B cell (primary cell): ENCODE measurements around the gene ASIC4. TPM values are rescaled to one million over a fixed set of nuclear protein-coding genes. Genes with fewer than 3 reads are reported as not detected.

Experiments
- ATAC-seq: fragments of 200-7000 bp; cut with Tn5 transposase; one replicate; pipeline ENCODE4 v1.10.0; 2021; ENCODE audit warnings: low read depth, mild to moderate bottlenecking, moderate number of reproducible peaks, moderate library complexity
- CTCF ChIA-PET: fragments of 350-600 bp; sonication (Branson Sonifier 250); formaldehyde crosslinking; loops from one replicate; lab custom pipeline; 2021; ENCODE audit warnings: antibody characterized with exemption, inconsistent platforms; lab: Charles Lee
- POLR2A ChIA-PET: fragments of 350-600 bp; sonication (Branson Sonifier 250); formaldehyde crosslinking; loops from one replicate; lab custom pipeline; 2021; ENCODE audit warnings: antibody characterized with exemption; lab: Charles Lee
- DNase-seq: peaks from one replicate; pipeline ENCODE4 v3.0.0; 2013
- H2AFZ ChIP-seq: 2 replicates; pipeline ENCODE4 v1.6.1; 2012; ENCODE audit warnings: mild to moderate bottlenecking, low read depth, low read length; ENCODE audit not compliant: insufficient read depth, poor library complexity, severe bottlenecking
- H3K27ac ChIP-seq, 2 donors: 1 replicate in 1 of 2; 2 replicates in 1 of 2; pipeline ENCODE4 v1.5.1; 2012 to 2013; ENCODE audit warnings: low read length in 2 of 2, mild to moderate bottlenecking in 2 of 2, moderate library complexity in 1 of 2
- H3K27me3 ChIP-seq, 4 experiments: fragments of 200-600 bp in 1 of 4; sonication (generic) in 1 of 4; replicated peaks in 1 of 4; 1 replicate in 2 of 4; 2 replicates in 2 of 4; pipeline versions ENCODE4 v1.6.1 to v1.7.0; 2013 to 2016; ENCODE audit warnings: low read length in 3 of 4, mild to moderate bottlenecking in 2 of 4, mixed read lengths in 1 of 4, moderate library complexity in 1 of 4; ENCODE audit not compliant: insufficient read depth in 4 of 4, control insufficient read depth in 3 of 4; ENCODE audit errors: control extremely low read depth in 1 of 4
- H3K36me3 ChIP-seq, 2 experiments: replicated peaks in 1 of 2; 1 replicate in 1 of 2; 2 replicates in 1 of 2; pipeline versions ENCODE4 v1.6.1 to v1.7.1; 2013; ENCODE audit warnings: low read length in 1 of 2; ENCODE audit not compliant: insufficient read depth in 2 of 2, control insufficient read depth in 1 of 2; ENCODE audit errors: control extremely low read depth in 1 of 2, extremely low read depth in 1 of 2
- H3K4me1 ChIP-seq, 2 donors: fragments of 200-600 bp in 1 of 2; sonication (generic) in 1 of 2; 1 replicate in 1 of 2; 2 replicates in 1 of 2; pipeline versions ENCODE4 v1.5.1 to v1.6.1; 2013 to 2017; ENCODE audit warnings: low read length in 2 of 2; ENCODE audit not compliant: control insufficient read depth in 2 of 2, insufficient read depth in 2 of 2
- H3K4me2 ChIP-seq: replicated peaks from 2 replicates; pipeline ENCODE3; 2012; ENCODE audit warnings: mild to moderate bottlenecking, low read depth, low read length; ENCODE audit not compliant: poor library complexity, severe bottlenecking
- H3K4me3 ChIP-seq, 5 experiments: fragments of 200-600 bp in 1 of 5; sonication (generic) in 1 of 5; 1 replicate in 3 of 5; 2 replicates in 2 of 5; pipeline versions ENCODE4 v1.5.1 to v1.7.0; 2011 to 2016; ENCODE audit warnings: low read length in 4 of 5, mild to moderate bottlenecking in 4 of 5, low read depth in 2 of 5, control low read depth in 1 of 5, moderate library complexity in 1 of 5; ENCODE audit not compliant: insufficient read depth in 1 of 5; ENCODE audit errors: control extremely low read depth in 1 of 5, extremely low read depth in 1 of 5
- H3K79me2 ChIP-seq: fragments of 200-600 bp; sonication (generic); one replicate; pipeline ENCODE4 v1.6.0; 2016; ENCODE audit warnings: low read length; ENCODE audit not compliant: control insufficient read depth, insufficient read depth
- H3K9ac ChIP-seq: fragments of 200-600 bp; sonication (generic); 2 replicates; pipeline ENCODE4 v1.6.1; 2017; ENCODE audit warnings: mild to moderate bottlenecking, low read length, moderate library complexity
- H3K9me3 ChIP-seq, 3 donors: one replicate each; pipeline versions ENCODE4 v1.6.1 to v1.7.1; 2013; ENCODE audit warnings: low read length in 2 of 3; ENCODE audit not compliant: control insufficient read depth in 2 of 3, insufficient read depth in 1 of 3; ENCODE audit errors: control extremely low read depth in 1 of 3
- H4K20me1 ChIP-seq: 2 replicates; pipeline ENCODE4 v1.6.0; 2012; ENCODE audit warnings: mild to moderate bottlenecking, low read length; ENCODE audit not compliant: insufficient read depth, control insufficient read depth, poor library complexity, severe bottlenecking
- H3K27ac Mint-ChIP-seq: one replicate; pipeline ENCODE4 v1.8.0; 2021; ENCODE audit warnings: mixed read lengths
- H3K27me3 Mint-ChIP-seq: one replicate; pipeline ENCODE4 v1.8.0; 2021; ENCODE audit warnings: mixed read lengths
- H3K4me1 Mint-ChIP-seq: one replicate; pipeline ENCODE4 v1.8.0; 2021; ENCODE audit warnings: mixed read lengths
- H3K4me3 Mint-ChIP-seq: one replicate; pipeline ENCODE4 v1.8.0; 2021; ENCODE audit warnings: mixed read lengths
- H3K9me3 Mint-ChIP-seq: one replicate; pipeline ENCODE4 v1.8.0; 2022; ENCODE audit warnings: mixed read lengths; ENCODE audit not compliant: insufficient read depth
- CTCF ChIP-seq: fragments of 200-600 bp; IDR thresholded peaks from one replicate; pipeline ENCODE4 v1.8.0; 2022; ENCODE audit warnings: antibody characterized with exemption, mild to moderate bottlenecking
- EZH2 ChIP-seq: IDR thresholded peaks from 2 replicates; pipeline ENCODE4 v1.6.1; 2012; ENCODE audit warnings: borderline replicate concordance, low read depth, mild to moderate bottlenecking, moderate library complexity, low read length; ENCODE audit not compliant: insufficient read depth, poor library complexity, severe bottlenecking
- WGBS: methylation state at CpG from one replicate; pipeline ENCODE4 v1.1.5; 2013; ENCODE audit warnings: missing lambda C conversion rate; ENCODE audit not compliant: insufficient coverage; 5-methylcytosine and 5-hydroxymethylcytosine counted together
- intact Hi-C: fragments of 100-400 bp; cut with micrococcal nuclease; formaldehyde crosslinking; loops from one replicate; pipeline ENCODE4 v1.10.0; 2022
- polyA plus RNA-seq: library from polyadenylated mRNA; depleted of rRNA; stranded (reverse); fragments of >200 nt; gene quantifications from 2 replicates; pipeline ENCODE4 v1.2.3, GENCODE V29; 2012
- total RNA-seq, 2 donors: library from RNA; stranded (reverse); fragments of 120-200 nt in 1 of 2; gene quantifications; 1 replicate in 1 of 2; 2 replicates in 1 of 2; pipeline versions ENCODE4 v1.2.3 to v1.2.4, GENCODE V29; 2013 to 2022

Gene ASIC4
- total and polyA plus RNA-seq, 2 donors (not counting 1 experiment from before 2014, with no cell fraction given), result not detected

- intact Hi-C loops, result no loop called here
- Mint-ChIP-seq H3K27me3 (peaks cover 47% of the 10 kb centered on the region), H3K4me3 (peak overlapping the region; percentile 69), H3K27ac (no peak overlapping the region), H3K9me3 (no peaks in the 10 kb centered on the region), H3K4me1 (peaks cover 25% of the 10 kb centered on the region)
- CTCF ChIA-PET, result interaction anchor here (0.8 to 2.7 kb wide), 10 partner anchors 8 to 134 kb away, joined by 3 to 15 read pairs (median 5); partner anchors contain the start of gene GMPPA
- H3K4me1 ChIP-seq, result peaks cover 15 to 30% of the 10 kb centered on the region in 2 donors
- no peak for DNase-seq
- TF ChIP-seq EZH2, result no peak
- no peak for TF ChIP-seq CTCF
- H3K9me3 ChIP-seq, result peaks cover 0 to 18% (median 0%) of the 10 kb centered on the region in 3 donors
- peak overlapping the region; percentile 64 for H3K4me2 ChIP-seq
- peak overlapping the region in 1 of 5 experiments; percentile 8 for H3K4me3 ChIP-seq
- H3K9ac ChIP-seq, result no peak overlapping the region
- 21% methylated on average over 6 of the region's 14 CpGs for WGBS
- H2AFZ ChIP-seq, result no peak overlapping the region
- no peaks in the 10 kb centered on the region for H3K79me2 ChIP-seq
- peaks cover 0 to 25% of the 10 kb centered on the region in 2 experiments for H3K36me3 ChIP-seq
- peak; percentile 11 for ATAC-seq
- peaks cover 0 to 60% (median 19%) of the 10 kb centered on the region in 4 experiments for H3K27me3 ChIP-seq
- POLR2A ChIA-PET, result interaction anchor here (0.9 to 1.6 kb wide), 2 partner anchors 11 kb away, joined by 3 read pairs; no protein-coding TSS in a partner anchor
- H3K27ac ChIP-seq, result no peak overlapping the region
- no peaks in the 10 kb centered on the region for H4K20me1 ChIP-seq
These were observed 5.1 kb upstream of the ASIC4 start for GRCh38 chr2:219508971-219509779.
